Stimulated activated CD4-positive, alpha-beta T cell treated with anti-CD3 and anti-CD28 coated beads, Interleukin-2, amount 100 ng/mL, for 48 hours (primary cell): Measurements from ENCODE around the gene GGA1.

Experiments used
- DNase-seq, 2 donors: peaks; one replicate each; pipeline ENCODE4 v3.0.0-alpha.2; 2020

Gene GGA1

DNA sequence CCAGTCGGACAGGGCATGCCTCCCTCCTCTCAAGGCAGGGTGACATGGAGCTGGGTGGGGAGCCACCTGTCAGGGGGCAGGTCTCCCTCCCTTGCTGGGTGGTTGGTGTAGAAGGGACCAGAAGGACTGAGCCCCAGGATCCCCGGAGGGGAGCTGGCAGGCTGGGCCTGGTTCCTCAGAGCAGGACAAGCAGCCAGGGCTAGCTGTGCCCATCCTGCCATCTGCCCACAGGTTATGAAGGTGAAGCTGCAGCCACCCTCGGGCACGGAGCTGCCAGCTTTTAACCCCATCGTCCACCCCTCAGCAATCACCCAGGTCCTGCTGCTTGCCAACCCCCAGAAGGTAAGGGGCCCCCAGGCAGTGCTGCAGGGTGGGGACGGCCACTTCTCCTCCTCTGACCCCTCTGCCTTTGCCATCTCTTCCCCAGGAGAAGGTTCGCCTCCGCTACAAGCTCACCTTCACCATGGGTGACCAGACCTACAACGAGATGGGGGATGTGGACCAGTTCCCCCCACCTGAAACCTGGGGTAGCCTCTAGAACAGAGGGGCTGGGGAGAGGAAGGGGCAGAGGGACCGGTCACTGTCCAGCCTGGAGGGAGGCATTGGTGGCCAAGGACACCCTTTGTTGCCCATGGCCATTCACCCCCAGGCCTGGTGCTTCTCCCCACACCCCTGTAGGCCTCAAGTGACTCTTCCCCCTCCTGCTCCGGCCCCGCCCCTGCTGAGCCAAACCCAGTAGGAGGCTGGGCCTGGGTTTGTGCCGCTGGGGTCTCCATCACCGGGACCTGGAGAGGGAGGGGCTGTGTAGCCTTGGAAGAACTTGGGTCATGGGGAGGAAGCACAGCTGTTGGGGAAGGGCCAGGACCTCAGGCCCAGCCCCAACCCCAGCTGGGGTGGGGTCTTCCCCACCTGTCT is 23.8 kb downstream of the GGA1 start:
- no peak for DNase-seq

DNA sequence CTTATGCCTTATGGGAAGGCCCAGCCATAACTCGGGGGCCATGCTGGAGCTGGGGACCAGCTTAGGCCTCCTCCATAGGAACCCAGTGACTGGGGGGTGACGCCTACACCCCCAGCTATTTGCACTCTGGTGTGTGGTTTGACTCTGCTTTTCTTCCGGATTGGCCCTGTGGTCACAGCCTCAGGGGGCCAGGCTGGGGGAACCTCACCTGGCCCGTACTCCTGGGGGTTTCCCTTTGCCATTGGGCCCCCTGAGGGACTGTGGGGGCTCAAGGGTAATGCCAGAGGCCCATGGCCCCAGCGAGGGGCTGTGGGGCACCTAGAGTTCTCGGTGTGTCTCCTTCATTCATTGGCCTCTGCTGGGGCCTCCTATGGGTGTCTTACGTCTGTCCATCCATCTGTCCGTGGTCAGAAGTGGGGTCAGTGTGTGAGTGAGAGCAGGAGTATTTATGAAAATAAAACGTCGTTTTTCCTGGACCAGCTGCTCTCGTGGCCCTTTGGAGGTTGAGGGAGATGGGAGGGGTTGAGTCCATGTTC is 24.5 kb downstream of the GGA1 start:
- DNase-seq, result no peak

DNA sequence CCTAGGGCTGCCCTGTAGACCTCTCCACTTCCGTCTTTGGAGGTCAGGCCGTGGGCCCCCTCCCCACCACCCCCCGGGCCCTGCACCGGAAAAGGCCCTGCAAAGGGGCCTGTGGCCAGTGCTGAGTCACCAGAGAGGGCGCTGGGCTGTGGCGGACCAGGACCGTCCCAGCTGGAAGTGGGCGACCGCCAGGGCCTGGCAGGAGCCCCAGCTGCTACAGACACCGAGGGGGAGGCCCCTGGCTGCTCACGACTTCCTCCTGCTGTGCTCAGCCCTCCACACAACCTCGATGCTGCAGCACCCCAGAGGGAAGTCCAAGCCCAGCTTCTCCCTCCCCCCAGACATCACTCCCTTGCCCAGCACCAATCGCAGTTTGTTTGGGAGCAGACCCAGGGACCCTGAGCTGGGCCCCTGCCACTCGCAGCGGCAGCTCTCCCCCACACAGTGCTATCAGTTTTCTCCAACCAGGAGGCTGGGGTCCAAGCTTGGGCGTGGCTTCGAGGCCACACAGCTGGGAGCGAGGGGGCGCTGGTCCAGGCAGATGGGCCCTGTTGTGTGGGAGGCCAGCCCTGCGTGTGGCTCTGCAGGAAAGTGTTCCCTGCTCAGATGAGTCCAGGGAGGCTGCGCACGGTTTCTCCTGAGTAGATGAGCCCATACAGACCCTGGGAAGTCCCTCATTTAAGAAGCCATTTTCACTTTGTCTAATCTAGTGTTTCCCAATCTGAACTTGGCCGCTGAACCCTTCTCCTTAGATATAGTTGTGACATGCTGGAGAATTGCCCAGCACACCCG is 25.2 kb downstream of the GGA1 start:
- DNase-seq, result no peak

GRCh38 chr22:37634417-37634924 is 25.8 kb downstream of the GGA1 start:
- no peak for DNase-seq

- no peak for DNase-seq
Measured at GRCh38 chr22:37635157-37635556, 26.5 kb downstream of the GGA1 start.

GRCh38 chr22:37636186-37636948 is 27.7 kb downstream of the GGA1 start:
- DNase-seq, result no peak

DNA sequence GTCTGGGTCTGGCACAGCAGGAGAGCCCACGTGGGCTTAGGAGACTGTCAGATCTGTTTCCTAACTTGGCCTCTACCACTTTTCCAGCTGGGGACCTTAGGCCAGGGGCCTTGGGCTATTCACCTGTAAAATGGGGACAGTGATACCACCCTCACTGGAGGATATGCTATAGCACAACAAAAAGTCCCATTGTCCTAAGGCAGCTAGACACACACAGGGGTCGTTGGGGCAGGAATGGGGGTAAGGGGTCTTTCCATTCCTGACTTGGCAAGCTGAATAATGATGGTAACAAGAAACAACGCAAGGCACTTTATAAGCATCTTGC is 28.3 kb downstream of the GGA1 start:
- DNase-seq, result no peak

- DNase-seq, result no peak
Measured at GRCh38 chr22:37638391-37639069, 29.9 kb downstream of the GGA1 start.

DNA sequence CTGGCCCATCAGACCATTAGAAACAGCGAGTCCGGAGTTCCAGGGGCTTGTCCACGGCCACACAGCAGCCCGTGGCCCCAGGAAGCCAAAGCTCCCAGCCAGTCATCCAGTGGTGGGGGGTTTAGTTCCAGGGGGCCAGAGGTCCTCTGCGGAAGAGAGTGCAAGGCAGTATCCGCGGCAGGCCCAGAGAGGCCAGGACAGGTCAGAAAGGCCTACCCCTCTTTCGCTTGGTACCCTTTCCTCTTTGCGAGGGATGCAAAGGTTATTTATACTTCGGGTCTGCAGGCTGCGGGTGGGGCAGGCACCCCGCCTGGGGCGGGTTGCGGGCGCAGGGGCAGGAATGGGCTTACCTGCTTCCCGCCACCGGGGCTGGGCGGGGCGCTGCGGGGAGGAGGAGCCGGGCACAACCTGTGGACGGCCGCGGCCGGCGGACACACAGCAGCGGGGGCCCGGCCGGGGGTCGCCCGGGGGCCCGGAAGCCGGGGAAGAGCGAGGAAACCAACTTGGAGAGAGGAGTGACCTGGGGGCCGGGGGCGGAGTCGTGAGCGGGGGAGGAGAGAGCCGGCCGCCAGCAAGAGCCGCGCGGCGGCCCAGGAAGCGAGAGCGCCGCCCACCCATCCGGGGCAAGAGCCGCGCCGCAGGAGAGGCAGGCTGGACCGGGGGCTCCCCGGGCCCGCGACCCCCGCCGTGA is 30.6 kb downstream of the GGA1 start, which contains the start of gene SH3BP1:
Gene SH3BP1 (plus strand): TSS at position 600 of the 691 bp plus-strand sequence. CDS start 119 bp downstream, outside the sequence.
- peak in 1 of 2 donors; percentile 34 for DNase-seq

DNA sequence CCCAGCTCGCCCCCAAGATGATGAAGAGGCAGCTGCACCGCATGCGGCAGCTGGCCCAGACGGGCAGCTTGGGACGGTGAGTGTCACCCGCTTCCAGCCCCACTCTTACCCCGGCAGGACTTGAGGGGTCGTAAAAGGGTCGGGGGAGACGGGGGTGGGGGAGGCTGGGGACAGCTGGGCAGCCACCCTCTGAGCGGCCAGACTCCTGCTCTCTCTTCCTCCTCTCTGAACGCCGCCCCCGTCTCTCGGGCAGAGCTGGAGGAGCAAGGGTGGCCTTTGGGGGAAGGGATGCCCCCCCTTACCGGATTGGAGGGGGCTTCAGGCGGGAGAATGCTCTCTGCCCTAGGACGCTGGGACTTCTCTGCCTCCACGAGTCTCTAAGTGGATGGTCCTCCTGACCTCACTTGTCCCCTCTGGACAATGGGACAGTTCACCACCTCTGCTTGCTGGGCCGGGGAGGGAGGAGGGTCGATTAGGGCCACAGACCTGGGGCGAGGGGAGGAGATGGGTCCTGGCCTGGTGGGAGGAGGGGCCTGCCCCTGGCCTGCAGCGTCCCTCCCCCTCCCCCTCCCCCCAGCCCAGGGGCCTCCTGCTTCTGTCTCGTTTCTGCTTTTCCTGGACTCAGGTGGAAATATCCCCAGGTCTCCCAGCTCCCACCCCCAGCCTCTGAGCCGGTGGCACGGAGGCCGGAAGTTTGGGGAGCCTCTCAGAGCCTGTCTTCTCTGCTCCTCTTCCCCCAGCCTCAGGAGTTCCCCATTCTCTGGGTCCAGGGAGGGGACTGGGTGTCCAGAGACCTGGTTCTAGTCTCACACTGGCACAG is 31.3 kb downstream of the GGA1 start:
- DNase-seq, result no peak

DNA sequence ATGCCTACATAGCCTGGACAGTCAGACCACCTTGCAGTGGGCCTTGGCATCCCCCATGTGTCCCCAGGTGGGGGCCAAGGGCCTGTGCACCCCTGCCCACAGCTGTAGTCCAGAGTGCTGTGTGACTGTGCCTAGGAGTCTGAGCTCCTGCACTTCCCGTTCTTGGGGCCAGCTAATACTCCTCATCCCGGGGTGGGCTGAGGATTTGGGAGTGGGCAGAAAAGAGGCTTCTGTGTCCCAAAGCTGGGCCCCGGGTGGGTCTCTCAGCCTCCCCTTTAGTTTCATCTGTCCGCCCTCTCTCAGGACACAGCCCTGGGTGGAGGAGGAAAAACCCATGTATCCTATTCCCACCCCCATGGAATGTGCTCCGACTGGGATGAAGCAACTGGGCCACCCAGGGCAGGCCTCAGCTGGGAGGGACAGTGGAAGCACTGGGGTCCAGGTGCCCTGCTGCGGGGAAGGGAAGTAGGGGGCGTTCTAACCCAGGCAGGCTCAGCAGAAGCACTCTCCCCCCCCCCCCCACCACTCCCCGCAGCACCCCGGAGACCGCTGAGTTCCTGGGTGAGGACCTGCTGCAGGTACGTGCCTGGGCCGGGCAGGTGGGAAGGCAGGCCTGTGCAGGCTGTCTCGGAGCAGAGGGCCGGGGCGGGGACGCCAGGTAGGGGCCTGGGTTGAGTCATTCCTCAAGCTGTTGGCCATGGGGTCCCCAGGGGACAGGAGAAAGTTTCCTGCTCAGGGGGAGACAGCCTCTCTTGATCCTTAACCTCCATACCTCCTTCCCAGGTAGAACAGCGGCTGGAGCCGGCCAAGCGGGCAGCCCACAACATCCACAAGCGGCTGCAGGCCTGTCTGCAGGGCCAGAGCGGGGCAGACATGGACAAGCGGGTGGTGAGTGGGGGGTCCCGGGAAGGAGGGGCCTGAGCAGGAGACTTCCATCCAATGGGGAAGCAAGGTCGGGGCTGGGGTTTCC is 32.2 kb downstream of the GGA1 start:
- DNase-seq, result no peak

DNA sequence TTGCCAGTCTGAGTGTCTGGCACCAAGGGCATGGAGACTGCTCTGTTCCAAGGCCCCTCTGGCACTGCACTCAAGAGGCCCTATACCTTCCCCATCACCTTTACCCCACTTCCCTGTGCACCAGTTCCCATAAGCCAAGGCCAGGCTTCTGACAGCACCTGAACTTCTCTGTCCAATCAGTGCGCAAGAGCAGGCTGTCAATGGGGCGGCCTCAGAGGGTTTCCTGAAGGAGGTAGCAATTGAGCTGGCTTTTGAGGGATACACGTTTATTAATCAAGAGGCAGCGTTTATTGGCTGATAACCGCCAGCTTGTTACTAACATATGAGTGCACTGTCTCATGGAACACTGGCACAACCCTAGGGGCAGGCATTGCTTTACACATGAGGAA is 32.9 kb downstream of the GGA1 start:
- DNase-seq, result no peak

DNA sequence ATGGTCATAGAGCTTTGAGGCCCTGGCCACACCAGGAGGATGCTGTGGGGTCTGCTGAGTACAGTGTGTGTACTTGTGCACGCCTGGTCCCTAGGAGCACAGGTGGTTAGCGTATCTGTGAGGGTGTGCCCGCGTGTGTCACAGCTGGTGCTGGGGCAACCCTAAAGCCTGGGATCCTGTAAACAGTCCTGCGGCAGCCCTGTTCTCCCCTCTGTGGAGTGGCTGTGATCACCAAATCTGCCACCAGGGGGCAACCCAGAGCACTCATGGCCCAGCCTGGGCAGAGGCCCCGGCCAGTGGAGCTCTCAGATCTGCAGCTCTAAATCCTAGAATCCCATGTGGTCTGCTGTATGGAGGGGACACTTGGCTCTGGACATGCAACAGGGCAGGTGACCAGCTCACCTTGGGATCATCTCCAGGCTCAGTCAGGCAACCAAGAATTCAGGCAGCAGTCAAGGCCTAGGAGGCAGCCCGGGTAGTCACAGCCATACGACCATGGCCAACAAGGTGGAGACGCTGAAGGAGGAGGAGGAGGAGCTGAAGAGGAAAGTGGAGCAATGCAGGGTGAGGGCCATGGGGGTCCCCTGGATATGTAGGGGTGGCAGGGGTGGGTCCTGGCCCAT is 34.7 kb downstream of the GGA1 start:
- DNase-seq, result peak; percentile 92 to 96

GRCh38 chr22:37647317-37647716 is 38.7 kb downstream of the GGA1 start:
- DNase-seq, result no peak

DNA sequence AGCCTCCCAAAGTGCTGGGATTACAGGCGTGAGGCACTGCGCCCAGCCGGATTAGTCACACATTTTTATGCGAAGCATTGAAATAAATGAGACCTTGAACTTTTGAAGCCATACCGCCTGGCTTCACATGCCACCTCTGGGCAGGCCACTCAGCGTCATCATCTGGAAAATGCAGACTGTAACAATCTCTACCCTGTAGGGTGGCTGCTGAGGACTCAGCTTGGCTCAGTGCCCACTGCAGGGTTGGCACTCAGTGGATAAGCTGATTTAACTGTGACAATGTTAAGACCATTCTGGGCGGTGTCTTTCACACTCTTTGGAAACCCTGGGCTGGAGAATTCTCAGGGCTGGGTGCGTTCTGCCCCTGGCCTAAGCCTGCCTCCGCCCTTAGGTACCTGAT is 39.3 kb downstream of the GGA1 start:
- DNase-seq, result no peak

DNA sequence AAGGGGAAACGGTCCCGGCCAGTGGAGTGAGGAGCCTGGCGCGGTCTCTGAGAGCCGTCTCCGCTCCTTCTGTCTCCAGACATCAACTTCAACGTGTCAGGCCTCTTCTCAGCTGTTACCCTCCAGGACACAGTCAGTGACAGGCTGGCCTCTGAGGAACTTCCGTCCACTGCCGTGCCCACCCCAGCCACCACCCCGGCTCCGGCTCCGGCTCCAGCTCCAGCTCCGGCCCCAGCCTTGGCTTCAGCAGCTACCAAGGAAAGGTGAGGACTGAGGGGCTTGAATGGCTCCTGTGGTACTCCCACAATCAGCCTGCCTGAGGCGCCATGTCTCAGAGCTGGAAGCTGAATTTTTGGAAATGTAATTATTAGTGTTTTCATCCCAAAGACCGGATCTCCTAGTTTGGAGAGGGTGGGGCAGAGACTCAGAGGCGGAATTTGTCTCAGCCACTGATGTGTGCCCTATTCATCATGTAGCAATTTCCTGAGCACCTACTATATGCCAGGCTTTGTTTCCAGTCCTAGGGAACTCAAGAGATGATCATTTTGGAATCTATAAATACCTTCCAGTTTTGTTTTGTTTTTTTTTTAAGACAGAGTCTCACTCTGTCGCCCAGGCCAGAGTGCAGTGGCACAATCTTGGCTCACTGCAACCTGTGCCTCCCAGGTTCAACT is 42.0 kb downstream of the GGA1 start:
- no peak for DNase-seq

DNA sequence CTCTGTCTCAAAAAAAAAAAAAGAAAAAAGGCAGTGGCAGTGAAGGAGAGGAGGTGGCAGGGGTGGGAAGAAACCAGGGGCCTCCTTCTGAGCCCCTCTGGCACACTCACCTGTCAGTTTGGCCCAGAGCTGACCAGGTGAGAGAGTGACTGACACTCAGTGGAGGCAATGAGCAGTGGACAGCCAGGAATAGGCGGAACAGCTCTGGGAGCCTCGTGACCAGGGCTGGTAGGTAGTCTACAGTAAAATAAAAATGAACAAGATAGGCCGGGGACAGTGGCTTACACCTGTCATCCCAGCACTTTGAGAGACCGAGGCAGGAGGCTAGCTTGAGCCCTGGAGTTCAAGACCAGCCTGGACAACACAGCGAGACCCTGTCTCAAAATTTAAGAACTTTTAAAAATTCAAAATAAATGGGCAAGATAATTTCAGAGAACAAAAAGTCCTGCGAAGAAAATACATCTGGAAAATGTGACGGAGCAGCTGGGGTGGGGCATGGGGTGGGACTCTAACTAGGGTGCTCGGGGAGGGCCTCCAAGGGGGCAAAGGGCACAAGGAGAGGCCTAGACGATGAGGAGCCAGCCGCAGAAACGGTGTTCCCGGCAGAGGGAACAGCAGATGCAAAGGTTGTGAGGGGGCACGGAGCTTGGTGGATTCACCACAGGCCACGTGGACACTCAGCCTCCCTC is 46.1 kb downstream of the GGA1 start:
- no peak for DNase-seq

GRCh38 chr22:37655252-37655563 is 46.6 kb downstream of the GGA1 start:
- no peak for DNase-seq
